ENCODE measurements around the gene TOP1. TPM values are rescaled to one million over a fixed set of nuclear protein-coding genes. Genes with fewer than 3 reads are reported as not detected.

The TOP1 gene
- total RNA-seq, 1 experiment from 2014 or later = 18.4 TPM

DNA sequence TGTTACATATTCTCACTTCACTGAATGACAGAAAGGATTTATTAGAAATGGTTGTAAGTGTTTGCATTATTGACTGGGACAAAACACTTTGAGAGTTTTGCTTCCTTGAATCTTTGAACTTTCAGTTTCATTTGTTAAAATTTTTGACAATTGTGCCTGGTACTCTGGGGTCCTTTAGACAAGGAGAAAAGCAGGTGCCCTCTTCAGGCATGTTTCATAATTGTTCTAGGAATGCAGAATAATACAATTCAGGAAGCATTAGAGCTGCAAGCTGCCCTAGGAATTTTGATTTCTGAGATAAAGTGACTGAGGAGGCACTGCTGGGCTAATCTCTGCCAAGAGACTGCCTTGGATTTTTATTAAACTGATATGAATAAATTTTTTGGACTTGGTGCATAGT lies 49.7 kb downstream of the TOP1 start:
- DNase-seq (ENCODE audit: low read depth) = peak; percentile 51
- in situ Hi-C loops (cut with HindIII; ENCODE audit: low pct_unique_long_range_greater_than_20kb, low sequenced_read_pairs) = no loop called here

DNA sequence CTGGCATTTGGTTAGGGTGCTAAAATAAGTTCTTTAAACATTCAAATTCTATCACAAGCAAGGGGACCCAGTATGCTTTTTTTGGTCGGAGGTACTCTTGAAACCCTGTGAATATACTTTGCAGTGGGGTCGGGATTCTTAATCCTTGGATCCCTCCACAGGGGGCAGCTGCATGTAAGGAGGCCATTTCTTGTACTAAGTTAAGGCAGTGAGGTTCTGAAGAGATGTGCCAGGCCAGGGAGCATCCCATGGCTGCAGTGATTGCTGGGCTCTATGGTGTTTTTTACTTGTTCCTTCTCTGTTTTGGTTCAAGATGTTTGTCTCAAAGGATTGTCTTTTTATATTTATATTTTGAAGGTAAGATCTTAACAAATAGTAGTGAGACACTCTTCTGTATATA lies 50.4 kb downstream of the TOP1 start:
- in situ Hi-C loops (cut with HindIII; ENCODE audit: low pct_unique_long_range_greater_than_20kb, low sequenced_read_pairs) = no loop called here
- no peak for DNase-seq (ENCODE audit: low read depth)

DNA sequence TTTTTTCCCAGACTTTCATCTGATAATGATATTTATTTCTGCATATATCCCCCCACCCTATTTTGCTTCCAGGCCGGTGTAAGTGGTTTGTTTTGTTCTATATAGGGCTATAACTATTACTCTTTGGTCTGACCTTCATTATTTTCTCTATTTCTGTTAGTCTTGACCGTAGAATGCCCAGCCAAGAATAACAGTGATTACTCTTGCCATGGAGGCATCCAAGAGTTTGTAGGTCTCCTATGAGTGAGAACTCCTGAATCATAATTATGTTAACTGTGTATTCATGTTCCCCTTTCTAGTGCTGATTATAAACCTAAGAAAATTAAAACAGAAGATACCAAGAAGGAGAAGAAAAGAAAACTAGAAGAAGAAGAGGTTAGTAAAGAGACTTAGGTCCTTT lies 52.2 kb downstream of the TOP1 start:
- DNase-seq (ENCODE audit: low read depth) = no peak
- in situ Hi-C loops (cut with HindIII; ENCODE audit: low pct_unique_long_range_greater_than_20kb, low sequenced_read_pairs) = no loop called here

DNA sequence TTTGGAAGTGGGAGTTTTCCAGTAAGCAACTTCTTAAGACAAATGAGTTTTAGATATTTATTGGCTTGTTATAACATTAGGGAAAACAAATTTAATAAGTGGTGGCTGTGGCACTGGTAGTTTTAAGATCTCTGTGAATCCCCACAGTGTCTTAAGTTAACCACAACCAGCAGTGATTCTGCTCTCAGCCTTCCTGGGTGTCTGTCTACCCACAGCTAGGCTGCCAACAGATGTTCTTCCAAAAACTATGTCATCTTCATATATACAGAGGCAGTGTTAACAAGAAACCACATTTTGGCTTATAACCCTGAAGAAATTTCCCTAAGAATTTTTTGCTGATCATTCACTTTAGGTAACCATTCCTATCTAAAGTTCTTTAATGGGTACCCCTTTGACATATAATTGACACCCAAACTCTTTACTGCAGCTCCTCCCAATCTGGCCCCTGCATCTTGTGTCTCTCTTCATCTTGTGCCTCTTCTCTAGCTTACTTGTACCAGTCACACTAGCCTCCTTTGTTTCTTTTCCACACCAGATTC lies 52.7 kb downstream of the TOP1 start:
- in situ Hi-C loops (cut with HindIII; ENCODE audit: low pct_unique_long_range_greater_than_20kb, low sequenced_read_pairs) = no loop called here
- DNase-seq (ENCODE audit: low read depth) = no peak

DNA sequence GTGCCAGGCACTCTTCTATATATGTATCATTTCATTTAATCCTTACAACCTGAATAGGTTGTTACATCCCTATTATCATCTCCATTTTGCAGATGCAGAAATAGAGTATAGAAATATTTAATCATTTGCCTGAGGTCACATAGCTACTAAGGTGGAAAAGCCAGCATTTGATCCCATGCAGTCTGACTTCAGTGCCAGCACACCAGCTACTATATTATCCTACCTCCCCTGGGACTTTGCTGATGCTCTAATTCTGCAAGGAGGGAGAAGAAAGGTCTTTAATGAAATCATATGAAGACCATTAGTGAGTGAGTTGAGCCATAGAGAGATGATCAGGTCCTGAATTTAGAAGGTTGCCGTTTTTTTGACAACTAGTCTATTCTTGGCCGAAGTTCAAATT lies 53.7 kb downstream of the TOP1 start:
- in situ Hi-C loops (cut with HindIII; ENCODE audit: low pct_unique_long_range_greater_than_20kb, low sequenced_read_pairs) = no loop called here
- DNase-seq (ENCODE audit: low read depth) = no peak

DNA sequence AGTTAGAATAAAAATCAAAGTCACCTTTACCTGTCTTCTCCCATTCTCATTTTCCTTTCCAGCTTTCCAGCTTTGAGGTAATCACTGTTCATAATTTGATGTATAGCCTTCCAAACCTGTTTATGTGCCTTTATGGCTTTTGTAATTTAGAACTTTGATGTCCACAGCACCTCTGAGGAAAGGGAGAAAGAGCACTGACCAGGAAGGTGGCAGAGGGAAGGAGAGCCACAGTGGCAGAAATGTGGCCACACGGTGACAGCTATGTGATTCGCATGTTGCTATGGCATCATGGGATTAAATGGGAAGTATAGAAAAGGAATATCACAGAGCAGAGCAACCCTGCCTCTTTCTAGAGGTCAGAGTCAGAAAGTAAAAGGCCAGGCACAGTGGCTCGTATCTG lies 57.0 kb downstream of the TOP1 start:
- no peak for DNase-seq (ENCODE audit: low read depth)
- in situ Hi-C loops (cut with HindIII; ENCODE audit: low pct_unique_long_range_greater_than_20kb, low sequenced_read_pairs) = no loop called here

DNA sequence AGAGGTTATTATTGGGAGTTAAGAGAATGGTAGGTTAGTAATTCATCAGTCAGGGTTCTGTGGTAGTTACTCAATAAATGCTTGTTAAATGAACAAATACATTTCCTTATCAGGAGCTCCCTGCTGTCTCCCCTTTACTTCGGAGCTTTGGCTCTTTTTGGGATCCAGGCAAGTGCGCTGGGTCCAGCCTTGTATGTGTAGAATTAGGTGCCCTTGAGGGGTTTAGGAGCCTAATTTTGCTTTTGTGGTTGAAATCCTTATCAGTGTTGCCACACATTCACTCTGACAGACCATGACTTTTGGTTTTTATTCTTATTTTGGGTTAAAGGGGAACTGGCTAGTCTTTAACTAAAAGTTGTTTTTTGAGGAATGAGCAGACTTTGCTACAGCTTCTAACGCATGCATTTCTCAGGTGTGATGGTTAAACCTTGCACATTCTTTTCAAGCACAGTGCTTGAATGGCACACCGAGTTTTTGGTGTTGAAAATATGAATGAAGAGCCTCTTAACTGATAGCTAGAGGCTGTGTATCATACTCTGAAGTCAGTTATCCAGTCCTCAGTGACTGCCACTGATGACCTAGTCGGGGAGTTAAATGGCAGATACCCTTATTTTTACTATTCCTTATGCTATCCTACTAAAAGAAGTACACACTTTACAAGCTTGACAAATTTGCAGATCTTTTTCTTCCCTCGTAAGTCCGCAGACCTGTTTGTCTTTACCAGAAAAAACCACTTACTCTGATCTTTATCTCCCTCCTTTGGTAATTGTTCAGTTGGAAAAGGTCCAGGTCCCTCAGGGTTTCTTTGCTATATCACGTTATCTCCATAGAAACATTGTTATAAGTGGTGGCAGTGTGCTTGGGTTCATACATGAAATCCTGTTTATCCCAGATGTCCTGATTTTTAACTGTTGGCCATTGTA lies 58.0 kb downstream of the TOP1 start:
- DNase-seq (ENCODE audit: low read depth) = no peak
- in situ Hi-C loops (cut with HindIII; ENCODE audit: low pct_unique_long_range_greater_than_20kb, low sequenced_read_pairs) = no loop called here

DNA sequence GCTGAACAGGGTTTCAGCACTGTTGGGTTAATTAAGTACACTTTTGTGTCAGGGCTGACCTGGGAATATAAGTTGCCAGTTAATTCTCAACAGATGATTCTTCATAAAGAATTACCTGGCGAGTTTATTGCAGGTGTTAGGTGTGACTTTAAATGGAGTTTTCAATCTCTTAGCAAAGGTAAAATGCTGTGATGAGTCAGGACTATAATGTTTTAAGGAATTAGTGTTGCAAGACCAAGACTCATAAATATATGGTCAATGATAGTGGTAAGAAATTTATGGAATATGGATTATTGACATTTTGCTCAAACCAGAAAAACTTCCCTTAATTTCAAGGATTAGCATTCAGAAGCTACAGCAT lies 58.7 kb downstream of the TOP1 start:
- in situ Hi-C loops (cut with HindIII; ENCODE audit: low pct_unique_long_range_greater_than_20kb, low sequenced_read_pairs) = no loop called here

DNA sequence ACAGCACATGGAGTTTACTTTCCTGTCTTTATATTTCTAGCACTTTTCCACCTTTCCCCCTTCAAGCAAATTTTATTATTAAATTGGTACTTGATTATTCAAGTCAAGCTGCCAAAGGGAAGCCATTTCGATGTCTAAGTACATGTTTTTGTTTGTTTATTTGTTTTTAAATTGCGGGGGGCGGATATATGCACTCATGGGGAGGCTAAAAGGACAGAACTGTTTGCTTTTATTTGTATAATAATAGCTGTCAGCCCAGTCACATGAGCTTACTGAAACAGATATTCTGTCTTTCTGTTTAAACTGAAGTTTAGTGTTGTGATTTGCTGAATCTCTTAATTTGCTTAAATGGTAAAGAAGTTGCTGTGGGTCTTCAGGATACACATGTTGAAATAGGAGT lies 59.2 kb downstream of the TOP1 start:
- in situ Hi-C loops (cut with HindIII; ENCODE audit: low pct_unique_long_range_greater_than_20kb, low sequenced_read_pairs) = no loop called here
- no peak for DNase-seq (ENCODE audit: low read depth)

More for the DNA sequence above, 58.7 kb downstream of the TOP1 start:
- DNase-seq (ENCODE audit: low read depth) = no peak

DNA sequence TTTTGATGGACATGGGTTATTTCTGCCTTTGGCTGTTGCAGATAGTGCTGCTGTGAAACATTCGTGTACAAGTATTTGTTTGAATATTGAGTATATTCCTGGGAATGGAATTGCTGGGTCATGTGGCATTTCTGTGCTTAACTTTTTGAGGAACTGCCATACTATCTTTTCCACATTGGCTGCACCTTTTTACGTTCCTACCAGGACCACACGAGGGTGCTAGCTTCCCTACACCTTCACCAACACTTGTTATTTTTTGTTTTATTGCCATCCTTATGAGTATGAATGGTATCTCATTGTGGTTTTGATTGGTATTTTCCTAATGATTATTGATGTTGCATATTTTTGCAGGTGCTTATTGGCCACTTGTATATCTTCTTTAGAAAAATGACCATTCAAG lies 60.9 kb downstream of the TOP1 start:
- in situ Hi-C loops (cut with HindIII; ENCODE audit: low pct_unique_long_range_greater_than_20kb, low sequenced_read_pairs) = no loop called here
- DNase-seq (ENCODE audit: low read depth) = no peak

DNA sequence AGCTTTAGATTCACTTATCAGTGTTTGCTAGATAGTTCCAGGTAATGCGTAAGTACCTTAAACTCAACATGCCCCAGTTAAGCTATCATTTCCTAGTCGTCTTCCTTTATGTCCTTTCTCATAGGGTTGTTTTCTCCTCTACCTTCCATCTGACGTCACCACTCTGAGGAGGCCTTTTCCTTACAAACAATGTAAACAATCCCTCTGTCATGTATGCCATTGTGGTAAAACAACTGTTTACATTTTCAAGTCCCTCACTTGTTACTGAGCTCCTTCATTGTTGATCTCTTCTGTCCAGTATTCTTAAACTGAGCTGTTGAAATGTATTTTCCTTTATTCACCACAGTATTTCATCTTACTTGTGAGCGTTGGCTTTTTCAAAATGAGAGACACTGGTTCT lies 63.3 kb downstream of the TOP1 start:
- DNase-seq (ENCODE audit: low read depth) = no peak
- in situ Hi-C loops (cut with HindIII; ENCODE audit: low pct_unique_long_range_greater_than_20kb, low sequenced_read_pairs) = no loop called here

DNA sequence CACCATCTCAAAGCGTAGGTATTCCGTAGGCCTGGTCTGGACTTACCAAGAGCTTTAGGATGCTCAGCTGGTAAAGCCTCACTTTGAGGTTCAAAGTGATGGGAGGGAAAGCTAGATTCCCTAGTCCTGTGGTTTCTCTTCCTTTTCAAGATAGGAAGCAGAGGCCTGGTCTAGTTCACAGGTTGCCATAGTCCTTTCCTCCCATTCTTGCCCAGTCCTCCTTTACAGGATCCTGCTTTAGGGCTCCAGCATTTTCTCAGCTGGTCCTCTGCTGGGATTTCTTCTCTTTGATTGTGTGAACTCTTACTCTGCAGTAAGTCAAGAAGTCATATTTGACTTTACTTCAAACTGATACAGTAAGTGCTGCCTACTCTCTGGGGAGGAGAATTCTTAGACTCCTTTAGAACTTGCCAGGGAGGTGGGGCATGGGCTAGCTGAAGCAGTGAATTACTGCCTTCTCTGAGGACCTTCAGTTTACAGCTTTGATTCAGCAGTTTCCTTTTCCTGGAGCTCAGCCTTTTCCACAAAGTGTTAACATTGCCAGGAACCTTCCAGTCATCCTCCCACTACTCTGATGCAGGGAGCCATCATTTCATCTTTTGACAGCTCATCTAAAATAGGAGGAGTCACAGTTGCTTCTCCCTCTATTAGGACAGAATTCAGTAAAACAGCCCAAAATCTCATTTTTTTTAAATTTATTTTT lies 65.9 kb downstream of the TOP1 start:
- no peak for DNase-seq (ENCODE audit: low read depth)
- in situ Hi-C loops (cut with HindIII; ENCODE audit: low pct_unique_long_range_greater_than_20kb, low sequenced_read_pairs) = no loop called here

DNA sequence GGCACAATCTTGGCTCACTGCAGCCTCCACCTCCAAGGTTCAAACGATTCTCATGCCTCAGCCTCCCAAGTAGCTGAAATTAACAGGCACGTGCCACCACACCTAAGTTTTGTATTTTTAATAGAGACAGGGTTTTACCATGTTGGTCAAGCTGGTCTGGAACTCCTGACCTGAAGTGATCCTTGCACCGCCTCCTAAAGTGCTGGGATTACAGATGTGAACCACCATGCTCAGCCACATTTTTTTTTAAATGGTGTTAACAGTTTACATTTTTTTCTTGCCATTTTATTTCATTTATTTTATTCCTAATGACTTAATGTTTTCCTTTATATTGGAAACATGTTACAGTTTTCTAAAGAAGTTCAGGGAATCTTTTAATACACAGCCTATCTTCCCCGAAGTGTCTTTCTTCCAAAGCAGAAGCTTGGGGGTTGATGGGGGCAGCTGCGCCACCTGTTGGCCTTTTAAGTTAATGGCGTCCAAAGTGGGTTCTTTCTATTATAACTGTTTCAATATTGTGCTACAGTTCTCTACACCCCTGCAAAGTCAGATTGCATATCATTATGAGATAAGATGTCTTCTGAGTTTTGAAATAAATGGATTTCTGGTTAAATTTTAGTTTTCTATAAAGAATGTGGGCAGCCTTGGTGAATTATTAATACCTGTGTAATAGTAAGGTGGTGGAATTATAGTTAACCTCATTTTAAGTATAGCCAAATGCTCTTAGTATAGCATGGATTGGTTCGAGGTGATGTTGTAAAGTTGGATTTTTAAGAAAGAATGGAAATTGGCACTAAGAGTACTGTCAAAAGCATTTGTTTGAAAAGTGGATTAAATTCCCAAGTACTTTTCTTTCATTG lies 66.7 kb downstream of the TOP1 start:
- in situ Hi-C loops (cut with HindIII; ENCODE audit: low pct_unique_long_range_greater_than_20kb, low sequenced_read_pairs) = no loop called here
- peak; percentile 49 for DNase-seq (ENCODE audit: low read depth)

DNA sequence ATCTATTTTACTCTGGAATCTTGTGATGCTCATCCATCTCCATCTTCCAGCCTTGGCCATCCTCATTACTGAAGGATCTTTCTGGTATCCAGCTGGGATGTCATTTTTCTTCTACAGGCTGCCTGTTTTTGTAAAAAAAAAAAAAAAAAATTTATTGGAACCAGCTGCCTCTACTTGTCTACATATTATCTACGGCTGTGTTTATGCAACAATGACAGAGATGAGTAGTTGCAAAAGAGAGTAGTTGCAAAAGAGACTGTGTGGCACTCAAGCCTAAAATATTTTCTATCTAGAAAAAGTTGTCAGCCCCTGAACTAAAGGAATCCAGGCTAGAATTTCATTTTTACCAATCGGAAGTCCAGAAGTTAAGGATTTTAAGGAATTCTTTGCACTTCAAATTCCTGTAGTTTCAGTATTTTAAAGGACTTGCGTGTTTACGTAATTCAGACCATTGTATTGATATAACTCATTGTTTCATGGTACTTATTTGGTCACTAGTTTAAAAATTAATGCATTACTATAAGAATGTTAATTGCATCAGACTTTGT lies 70.2 kb downstream of the TOP1 start:
- in situ Hi-C loops (cut with HindIII; ENCODE audit: low pct_unique_long_range_greater_than_20kb, low sequenced_read_pairs) = no loop called here

DNA sequence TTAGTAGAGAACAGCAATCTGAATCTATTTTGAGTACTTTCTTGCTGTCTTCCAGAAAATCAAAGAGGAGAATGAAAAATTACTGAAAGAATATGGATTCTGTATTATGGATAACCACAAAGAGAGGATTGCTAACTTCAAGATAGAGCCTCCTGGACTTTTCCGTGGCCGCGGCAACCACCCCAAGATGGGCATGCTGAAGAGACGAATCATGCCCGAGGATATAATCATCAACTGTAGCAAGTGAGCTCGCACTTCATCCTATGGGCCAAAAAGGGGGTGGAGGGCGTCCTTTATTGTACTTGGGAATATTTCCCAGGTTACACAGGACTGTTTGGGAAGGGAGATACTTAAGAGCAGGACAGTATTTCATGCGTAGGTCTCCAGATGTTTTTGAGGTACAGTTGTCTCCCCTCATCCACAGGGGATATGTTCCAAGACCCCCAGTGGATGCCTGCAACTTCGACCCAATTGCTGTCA lies 71.4 kb downstream of the TOP1 start:
- in situ Hi-C loops (cut with HindIII; ENCODE audit: low pct_unique_long_range_greater_than_20kb, low sequenced_read_pairs) = no loop called here

More for the DNA sequence above, 70.2 kb downstream of the TOP1 start:
- no peak for DNase-seq (ENCODE audit: low read depth)

DNA sequence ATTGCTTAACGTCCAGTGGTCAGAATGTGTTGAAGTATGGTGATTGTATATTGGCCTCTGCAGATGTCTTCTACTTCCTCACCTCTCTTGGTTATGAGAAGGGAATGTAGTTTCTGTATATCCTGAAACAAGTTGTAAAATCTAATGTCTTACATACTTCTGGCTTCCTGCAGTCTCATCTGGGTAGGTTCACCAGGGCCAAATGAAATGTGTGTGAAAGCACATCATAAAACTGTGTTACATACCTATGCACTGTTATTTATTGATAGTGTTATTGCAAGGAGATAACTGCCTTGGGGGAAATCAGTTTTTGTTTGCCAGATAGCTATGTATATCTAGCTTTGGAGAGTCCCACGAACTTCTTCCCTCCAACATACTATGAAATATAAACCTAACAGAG lies 73.0 kb downstream of the TOP1 start:
- no peak for DNase-seq (ENCODE audit: low read depth)
- in situ Hi-C loops (cut with HindIII; ENCODE audit: low pct_unique_long_range_greater_than_20kb, low sequenced_read_pairs) = no loop called here

More for the DNA sequence above, 71.4 kb downstream of the TOP1 start:
- DNase-seq (ENCODE audit: low read depth) = no peak

DNA sequence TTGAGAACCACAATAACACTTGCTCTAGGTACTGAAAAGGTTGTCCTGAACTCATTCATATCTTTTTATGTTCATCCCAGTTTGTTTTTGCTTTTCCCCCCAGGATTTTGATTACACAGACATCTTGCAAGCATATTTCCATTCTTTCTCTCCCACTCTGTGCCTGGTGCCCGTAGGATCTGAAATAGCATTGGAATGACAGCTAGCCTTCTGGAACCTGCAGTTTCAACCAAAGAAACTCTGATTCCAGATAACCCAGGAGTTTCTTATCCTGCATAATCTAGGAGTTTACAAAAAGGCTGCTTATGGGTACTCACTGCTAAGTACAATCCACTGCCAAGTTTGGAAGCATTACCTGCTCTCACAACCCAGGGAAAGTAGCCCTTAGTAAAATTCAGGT lies 79.9 kb downstream of the TOP1 start:
- in situ Hi-C loops (cut with HindIII; ENCODE audit: low pct_unique_long_range_greater_than_20kb, low sequenced_read_pairs) = no loop called here
- no peak for DNase-seq (ENCODE audit: low read depth)

DNA sequence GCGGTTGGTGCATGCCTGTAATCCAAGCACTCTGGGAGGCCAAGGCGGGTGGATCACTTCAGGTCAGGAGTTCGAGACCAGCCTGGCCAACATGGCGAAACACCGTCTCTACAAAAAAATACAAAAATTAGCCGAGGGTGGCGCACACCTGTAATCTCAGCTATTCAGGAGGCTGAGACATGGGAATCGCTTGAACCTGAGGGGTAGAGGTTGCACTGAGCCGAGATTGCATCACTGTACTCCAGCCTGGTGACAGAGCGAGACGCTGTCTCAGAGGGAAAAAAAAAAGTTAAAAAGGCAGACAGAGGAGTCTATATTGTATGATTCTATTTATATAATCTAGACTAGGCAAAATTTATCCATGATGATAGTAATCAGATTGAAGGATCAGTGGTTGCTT lies 81.4 kb downstream of the TOP1 start:
- in situ Hi-C loops (cut with HindIII; ENCODE audit: low pct_unique_long_range_greater_than_20kb, low sequenced_read_pairs) = no loop called here
- no peak for DNase-seq (ENCODE audit: low read depth)

Measured in Caki2 (cell line).